Keratinocyte (primary cell): Measurements from ENCODE around the gene ARHGAP28. TPM values are rescaled to one million over a fixed set of nuclear protein-coding genes. Genes with fewer than 3 reads are reported as not detected.

Experiments used
- DNase-seq: peaks from one replicate; pipeline ENCODE4 v3.0.0-alpha.2; 2011; ENCODE audit warnings: low read depth, missing footprints, low spot score
- FAIRE-seq: peaks from 2 replicates; lab custom pipeline; 2011; peaks lifted over from hg19 to GRCh38; lab: Jason Lieb, UNC
- H2AFZ ChIP-seq: 2 replicates; pipeline ENCODE4 v1.6.0; 2012; ENCODE audit warnings: low read length, control low read depth, inconsistent platforms; ENCODE audit not compliant: control insufficient read depth
- H3K27ac ChIP-seq: 2 replicates; pipeline ENCODE4 v1.5.1; 2011; ENCODE audit warnings: low read length; ENCODE audit not compliant: control insufficient read depth, insufficient read depth
- H3K27me3 ChIP-seq: 3 replicates; pipeline ENCODE4 v1.6.0; 2011; ENCODE audit warnings: low read length; ENCODE audit not compliant: control insufficient read depth, insufficient read depth; ENCODE audit errors: extremely low read depth
- H3K36me3 ChIP-seq, 2 experiments: 2 replicates in 1 of 2; 3 replicates in 1 of 2; pipeline ENCODE4 v1.5.1; 2011; ENCODE audit warnings: low read length in 2 of 2, mild to moderate bottlenecking in 1 of 2; ENCODE audit not compliant: control insufficient read depth in 2 of 2, insufficient read depth in 2 of 2; ENCODE audit errors: extremely low read depth in 1 of 2
- H3K4me1 ChIP-seq: 3 replicates; pipeline ENCODE4 v1.5.1; 2011; ENCODE audit warnings: low read length; ENCODE audit not compliant: control insufficient read depth, insufficient read depth; ENCODE audit errors: extremely low read depth
- H3K4me2 ChIP-seq: 3 replicates; pipeline ENCODE4 v1.6.0; 2011; ENCODE audit warnings: low read depth, low read length; ENCODE audit not compliant: control insufficient read depth, insufficient read depth; ENCODE audit errors: extremely low read depth
- H3K4me3 ChIP-seq, 3 experiments: fragments of 200-600 bp in 1 of 3; sonication (generic) in 1 of 3; 2 replicates in 2 of 3; 3 replicates in 1 of 3; pipeline ENCODE4 v1.5.1; 2011 to 2016; ENCODE audit warnings: low read length in 3 of 3, mild to moderate bottlenecking in 3 of 3, control low read depth in 2 of 3, inconsistent platforms in 1 of 3, low read depth in 1 of 3, mixed read lengths in 1 of 3, mixed run types in 1 of 3, moderate library complexity in 1 of 3; ENCODE audit not compliant: control insufficient read depth in 2 of 3, insufficient read depth in 2 of 3; ENCODE audit errors: extremely low read depth in 1 of 3
- H3K79me2 ChIP-seq: 2 replicates; pipeline ENCODE4 v1.6.0; 2012; ENCODE audit warnings: low read length; ENCODE audit not compliant: control insufficient read depth, insufficient read depth
- H3K9ac ChIP-seq: 3 replicates; pipeline ENCODE4 v1.6.0; 2011; ENCODE audit warnings: low read length; ENCODE audit not compliant: control insufficient read depth, insufficient read depth; ENCODE audit errors: extremely low read depth
- H3K9me1 ChIP-seq: 3 replicates; pipeline ENCODE4 v1.6.0; 2011; ENCODE audit warnings: low read length; ENCODE audit not compliant: control insufficient read depth, insufficient read depth; ENCODE audit errors: extremely low read depth
- H3K9me3 ChIP-seq: 2 replicates; pipeline ENCODE4 v1.5.1; 2012; ENCODE audit warnings: low read depth, low read length; ENCODE audit not compliant: control insufficient read depth
- H4K20me1 ChIP-seq: 3 replicates; pipeline ENCODE4 v1.6.0; 2011; ENCODE audit warnings: low read length; ENCODE audit not compliant: control insufficient read depth, insufficient read depth; ENCODE audit errors: extremely low read depth
- CTCF ChIP-seq, 3 experiments: IDR thresholded peaks in 1 of 3; conservative IDR thresholded peaks in 1 of 3; optimal IDR thresholded peaks in 1 of 3; 2 replicates in 2 of 3; 3 replicates in 1 of 3; pipeline versions ENCODE3 to v1.5.1; 2011; ENCODE audit warnings: low read length in 3 of 3, mild to moderate bottlenecking in 3 of 3, moderate library complexity in 2 of 3, control low read depth in 1 of 3, inconsistent platforms in 1 of 3; ENCODE audit not compliant: insufficient read depth in 2 of 3; ENCODE audit errors: extremely low read depth in 1 of 3
- EZH2 ChIP-seq: IDR thresholded peaks from one replicate; pipeline ENCODE4 v1.6.1; 2012; ENCODE audit warnings: inconsistent platforms, mild to moderate bottlenecking, low read length, moderate library complexity
- dilution Hi-C: fragments of 300-500 bp; cut with MboI; formaldehyde crosslinking; loops from one replicate; pipeline ENCODE4 v1.7.0; 2020; ENCODE audit warnings: low sequenced_read_pairs; ENCODE audit not compliant: extremely low pct_ligation_motif_present
- polyA plus RNA-seq, 5 experiments: library from polyadenylated mRNA; depleted of rRNA in 3 of 5; stranded (reverse) in 3 of 5; stranded (forward) in 1 of 5; unstranded in 1 of 5; fragments of >200 nt; gene quantifications; 1 replicate in 1 of 5; 2 replicates in 3 of 5; 3 replicates in 1 of 5; pipeline versions ENCODE4 v1.2.1 to v1.2.3, GENCODE V29; 2011 to 2012; ENCODE audit warnings: missing spikeins in 2 of 5, low read depth in 1 of 5, low replicate concordance in 1 of 5

ARHGAP28 gene
- polyA plus RNA-seq, 1 donor (not counting 4 experiments of a cell fraction or from before 2014, with no cell fraction given), result 0.43 TPM

DNA sequence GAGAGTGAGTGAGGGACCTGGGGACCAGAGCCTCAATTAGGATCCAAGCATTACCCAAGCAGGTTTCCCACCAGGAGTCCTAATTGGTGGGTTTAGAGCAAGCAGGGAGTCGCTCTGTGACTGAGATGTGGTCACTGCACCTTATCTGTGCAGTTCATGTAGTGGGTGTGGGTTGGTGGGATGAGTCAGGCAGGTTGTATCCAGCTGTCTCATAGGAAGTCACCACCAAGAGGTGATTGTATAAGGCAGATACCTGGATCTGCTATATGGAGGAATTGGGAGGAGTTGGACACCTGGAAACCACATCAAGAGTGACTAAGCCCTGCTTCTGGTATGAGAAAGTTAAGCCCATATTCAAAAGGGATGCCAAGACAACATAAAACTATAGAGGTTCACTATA lies 106.8 kb downstream of the ARHGAP28 start:
- no peak overlapping the region for H3K27ac ChIP-seq
- H4K20me1 ChIP-seq, result no peaks in the 10 kb centered on the region
- no peaks in the 10 kb centered on the region for H3K9me1 ChIP-seq
- peaks cover 10% of the 10 kb centered on the region for H3K4me1 ChIP-seq
- H3K79me2 ChIP-seq, result no peaks in the 10 kb centered on the region
- no peak overlapping the region for H3K9ac ChIP-seq
- TF ChIP-seq CTCF (optimal IDR thresholded peaks at IDR 0.05 in 1 of 3, IDR thresholded peaks at IDR 0.05 in 1 of 3, conservative IDR thresholded peaks at IDR 0.05 in 1 of 3; ENCODE audit: extremely low read depth in 1 of 3, insufficient read depth in 2 of 3, low read length in 3 of 3) (no peak), EZH2 (no peak)
- H3K27me3 ChIP-seq, result no peaks in the 10 kb centered on the region
- H3K36me3 ChIP-seq, result no peaks in the 10 kb centered on the region
- FAIRE-seq (peak; percentile 100), DNase-seq (peak; percentile 88)
- peak overlapping the region; percentile 31 for H3K4me2 ChIP-seq
- no peaks in the 10 kb centered on the region for H3K9me3 ChIP-seq
- dilution Hi-C loops, result no loop called here
- H2AFZ ChIP-seq, result peak overlapping the region; percentile 42
- H3K4me3 ChIP-seq, result no peak overlapping the region

GRCh38 chr18:6837904-6838303 lies 108.4 kb downstream of the ARHGAP28 start:
- dilution Hi-C loops, result no loop called here
- Histone ChIP-seq H3K9me1 (no peaks in the 10 kb centered on the region), H3K36me3 (no peaks in the 10 kb centered on the region), H2AFZ (no peak overlapping the region), H3K27me3 (no peaks in the 10 kb centered on the region), H4K20me1 (no peaks in the 10 kb centered on the region), H3K9ac (no peak overlapping the region), H3K4me2 (no peak overlapping the region), H3K79me2 (no peaks in the 10 kb centered on the region), H3K4me3 (no peak overlapping the region), H3K4me1 (peaks cover 10% of the 10 kb centered on the region), H3K27ac (no peak overlapping the region), H3K9me3 (no peaks in the 10 kb centered on the region)
- TF ChIP-seq CTCF (optimal IDR thresholded peaks at IDR 0.05 in 1 of 3, IDR thresholded peaks at IDR 0.05 in 1 of 3, conservative IDR thresholded peaks at IDR 0.05 in 1 of 3; ENCODE audit: extremely low read depth in 1 of 3, insufficient read depth in 2 of 3, low read length in 3 of 3), result no peak
- TF ChIP-seq EZH2, result no peak
- no peak for FAIRE-seq
- DNase-seq, result no peak
